T47D (cell line): Measurements from ENCODE around the gene RBMS1.

Source experiments
- DNase-seq, 2 experiments: peaks; one replicate each; pipeline versions ENCODE4 v3.0.0 to v3.0.0-alpha.2; 2011 to 2012; ENCODE audit warnings: low read depth in 1 of 2, low spot score in 1 of 2
- JUND ChIP-seq: IDR thresholded peaks from 2 replicates; pipeline ENCODE4 v1.6.1; 2012; ENCODE audit warnings: low read depth
- in situ Hi-C: cut with HindIII; loops from 2 replicates; pipeline ENCODE4 v1.10.0; 2016; ENCODE audit warnings: low sequenced_read_pairs, low pct_unique_long_range_greater_than_20kb

The RBMS1 gene

GRCh38 chr2:160291382-160291781 lies 202.2 kb downstream of the RBMS1 start:
- TF ChIP-seq JUND = no peak
- no peak for DNase-seq
- in situ Hi-C loops = no loop called here

GRCh38 chr2:160290598-160290997 lies 203.0 kb downstream of the RBMS1 start:
- DNase-seq = no peak
- TF ChIP-seq JUND = no peak
- in situ Hi-C loops = no loop called here

- no peak for DNase-seq
- in situ Hi-C loops = no loop called here
- TF ChIP-seq JUND = no peak
Observed at GRCh38 chr2:160289831-160290230, 203.8 kb downstream of the RBMS1 start.

GRCh38 chr2:160289126-160289525 lies 204.5 kb downstream of the RBMS1 start:
- in situ Hi-C loops = no loop called here
- DNase-seq = no peak
- no peak for TF ChIP-seq JUND

- TF ChIP-seq JUND = no peak
- in situ Hi-C loops = no loop called here
- no peak for DNase-seq
Observed at GRCh38 chr2:160288324-160288723, 205.3 kb downstream of the RBMS1 start.

GRCh38 chr2:160287476-160287875 lies 206.1 kb downstream of the RBMS1 start:
- no peak for DNase-seq
- in situ Hi-C loops = no loop called here
- no peak for TF ChIP-seq JUND

- TF ChIP-seq JUND = no peak
- DNase-seq = no peak
- in situ Hi-C loops = no loop called here
Observed at GRCh38 chr2:160286551-160286950, 207.1 kb downstream of the RBMS1 start.

GRCh38 chr2:160283675-160284074 lies 209.9 kb downstream of the RBMS1 start:
- TF ChIP-seq JUND = no peak
- in situ Hi-C loops = no loop called here
- DNase-seq = no peak

- DNase-seq = no peak
- no peak for TF ChIP-seq JUND
- in situ Hi-C loops = no loop called here
Observed at GRCh38 chr2:160282063-160282580, 211.5 kb downstream of the RBMS1 start.

GRCh38 chr2:160281213-160281612 lies 212.4 kb downstream of the RBMS1 start:
- no peak for TF ChIP-seq JUND
- in situ Hi-C loops = no loop called here
- DNase-seq = no peak

- in situ Hi-C loops = no loop called here
- no peak for DNase-seq
- TF ChIP-seq JUND = no peak
Observed at GRCh38 chr2:160279813-160280465, 213.7 kb downstream of the RBMS1 start.

GRCh38 chr2:160278879-160279177 lies 214.8 kb downstream of the RBMS1 start:
- no peak for DNase-seq
- in situ Hi-C loops = no loop called here
- no peak for TF ChIP-seq JUND

GRCh38 chr2:160278101-160278878 lies 215.3 kb downstream of the RBMS1 start:
- in situ Hi-C loops = no loop called here
- no peak for DNase-seq
- TF ChIP-seq JUND = no peak
